H1 (cell line): ENCODE data around the gene NR0B2. TPM values are rescaled to one million over a fixed set of nuclear protein-coding genes. Genes with fewer than 3 reads are reported as not detected.

Experiments
- CTCF ChIA-PET: fragments of 300-600 bp; sonication (Branson Sonifier 250); formaldehyde crosslinking; loops from one replicate; lab custom pipeline; 2021; ENCODE audit not compliant: partially characterized antibody; lab: Charles Lee
- POLR2A ChIA-PET: fragments of 300-600 bp; sonication (Branson Sonifier 250); formaldehyde crosslinking; loops from one replicate; lab custom pipeline; 2021; ENCODE audit warnings: inconsistent platforms; ENCODE audit not compliant: partially characterized antibody; lab: Charles Lee
- DNase-seq, 2 experiments: peaks; one replicate each; pipeline versions ENCODE4 v3.0.0 to v3.0.0-alpha.2; 2010 to 2022; ENCODE audit warnings: low spot score in 2 of 2, low read depth in 1 of 2, mixed read lengths in 1 of 2
- FAIRE-seq: peaks from 2 replicates; lab custom pipeline; 2011; peaks lifted over from hg19 to GRCh38; lab: Jason Lieb, UNC
- H2AFZ ChIP-seq: 2 replicates; pipeline ENCODE4 v1.8.1; 2012; ENCODE audit warnings: low read length, inconsistent platforms
- H2AK5ac ChIP-seq: 2 replicates; pipeline ENCODE4 v1.6.1; 2013; ENCODE audit warnings: low read depth, low read length
- H2BK120ac ChIP-seq: replicated peaks from 2 replicates; pipeline ENCODE3; 2013; ENCODE audit warnings: low read depth, low read length, inconsistent platforms
- H2BK12ac ChIP-seq: 2 replicates; pipeline ENCODE4 v1.6.1; 2013; ENCODE audit warnings: low read depth, low read length
- H2BK15ac ChIP-seq: 2 replicates; pipeline ENCODE4 v1.6.1; 2013; ENCODE audit warnings: low read length
- H2BK20ac ChIP-seq: 2 replicates; pipeline ENCODE4 v1.6.1; 2013; ENCODE audit warnings: low read length
- H2BK5ac ChIP-seq: 2 replicates; pipeline ENCODE4 v1.6.1; 2013; ENCODE audit warnings: low read depth, low read length
- H3K14ac ChIP-seq: 2 replicates; pipeline ENCODE4 v1.6.1; 2013; ENCODE audit warnings: inconsistent platforms; ENCODE audit not compliant: insufficient read length
- H3K18ac ChIP-seq: 2 replicates; pipeline ENCODE4 v1.6.1; 2013; ENCODE audit warnings: low read length; ENCODE audit errors: extremely low read depth
- H3K23ac ChIP-seq: 2 replicates; pipeline ENCODE4 v1.6.1; 2013; ENCODE audit warnings: inconsistent platforms; ENCODE audit not compliant: insufficient read length
- H3K23me2 ChIP-seq: 2 replicates; pipeline ENCODE4 v1.6.1; 2013; ENCODE audit warnings: low read depth, low read length
- H3K27ac ChIP-seq: 2 replicates; pipeline ENCODE4 v1.6.1; 2011; ENCODE audit warnings: low read depth, low read length, inconsistent platforms
- H3K27me3 ChIP-seq, 4 experiments: replicated peaks in 1 of 4; 1 replicate in 1 of 4; 2 replicates in 3 of 4; pipeline versions ENCODE4 v1.6.1 to v1.8.1; 2011 to 2013; ENCODE audit warnings: low read length in 3 of 4, mild to moderate bottlenecking in 3 of 4, inconsistent platforms in 2 of 4, mixed read lengths in 2 of 4, moderate library complexity in 1 of 4; ENCODE audit not compliant: control insufficient read depth in 3 of 4, insufficient read depth in 3 of 4; ENCODE audit errors: extremely low read depth in 1 of 4
- H3K36me3 ChIP-seq, 4 experiments: 2 replicates each; pipeline versions ENCODE4 v1.6.1 to v1.8.1; 2011 to 2013; ENCODE audit warnings: mild to moderate bottlenecking in 4 of 4, low read length in 3 of 4, moderate library complexity in 2 of 4, control low read depth in 1 of 4, inconsistent platforms in 1 of 4; ENCODE audit not compliant: insufficient read depth in 4 of 4, control insufficient read depth in 2 of 4
- H3K4ac ChIP-seq: replicated peaks from 2 replicates; pipeline ENCODE3; 2013; ENCODE audit warnings: low read length, low read depth, mixed read lengths, inconsistent platforms; ENCODE audit not compliant: insufficient read length
- H3K4me1 ChIP-seq, 4 experiments: replicated peaks in 1 of 4; 1 replicate in 1 of 4; 2 replicates in 3 of 4; pipeline versions ENCODE4 v1.6.1 to v1.8.1; 2011 to 2013; ENCODE audit warnings: low read length in 3 of 4, inconsistent platforms in 2 of 4, mixed read lengths in 1 of 4; ENCODE audit not compliant: insufficient read depth in 4 of 4, control insufficient read depth in 3 of 4
- H3K4me2 ChIP-seq, 2 experiments: 2 replicates each; pipeline versions ENCODE4 v1.6.1 to v1.8.1; 2011 to 2013; ENCODE audit warnings: low read depth in 2 of 2, low read length in 2 of 2, control low read depth in 1 of 2, inconsistent platforms in 1 of 2, mild to moderate bottlenecking in 1 of 2; ENCODE audit not compliant: insufficient read depth in 1 of 2
- H3K4me3 ChIP-seq, 4 experiments: fragments of 200-600, 300-600 bp in 1 of 4; sonication (generic), shearing (Covaris generic), sonication (Bioruptor Twin) in 1 of 4; 2 replicates each; pipeline versions ENCODE4 v1.5.1 to v1.8.1; 2011 to 2016; ENCODE audit warnings: low read length in 4 of 4, low read depth in 3 of 4, control low read depth in 2 of 4, inconsistent platforms in 2 of 4, mild to moderate bottlenecking in 2 of 4, mixed read lengths in 1 of 4, moderate library complexity in 1 of 4; ENCODE audit not compliant: insufficient read depth in 2 of 4; ENCODE audit errors: extremely low read depth in 1 of 4
- H3K56ac ChIP-seq: replicated peaks from 2 replicates; pipeline ENCODE3; 2013; ENCODE audit warnings: low read depth, mild to moderate bottlenecking, mixed read lengths, low read length, inconsistent platforms; ENCODE audit not compliant: insufficient read length
- H3K79me1 ChIP-seq: 2 replicates; pipeline ENCODE4 v1.6.1; 2013; ENCODE audit warnings: low read depth, low read length, control low read depth
- H3K79me2 ChIP-seq, 2 experiments: 2 replicates each; pipeline versions ENCODE4 v1.6.1 to v1.8.1; 2012 to 2013; ENCODE audit warnings: low read length in 2 of 2, mild to moderate bottlenecking in 2 of 2, inconsistent platforms in 1 of 2; ENCODE audit not compliant: insufficient read depth in 2 of 2, control insufficient read depth in 1 of 2
- H3K9ac ChIP-seq, 4 experiments: replicated peaks in 1 of 4; 1 replicate in 1 of 4; 2 replicates in 3 of 4; pipeline versions ENCODE4 v1.6.1 to v1.8.1; 2011 to 2013; ENCODE audit warnings: low read depth in 3 of 4, low read length in 3 of 4, control low read depth in 2 of 4, mild to moderate bottlenecking in 2 of 4, moderate library complexity in 2 of 4, inconsistent platforms in 1 of 4; ENCODE audit errors: extremely low read depth in 1 of 4
- H3K9me3 ChIP-seq, 2 experiments: 2 replicates each; pipeline versions ENCODE4 v1.6.1 to v1.8.1; 2012 to 2013; ENCODE audit warnings: mild to moderate bottlenecking in 2 of 2, moderate library complexity in 2 of 2, control low read depth in 1 of 2, inconsistent platforms in 1 of 2, low read depth in 1 of 2, low read length in 1 of 2, mixed read lengths in 1 of 2; ENCODE audit not compliant: insufficient read depth in 2 of 2
- H4K20me1 ChIP-seq, 2 experiments: replicated peaks in 1 of 2; 2 replicates each; pipeline versions ENCODE3 to v1.8.1; 2011 to 2013; ENCODE audit warnings: inconsistent platforms in 2 of 2, low read length in 2 of 2, mild to moderate bottlenecking in 1 of 2; ENCODE audit not compliant: insufficient read depth in 2 of 2, control insufficient read depth in 1 of 2
- H4K5ac ChIP-seq: 2 replicates; pipeline ENCODE4 v1.6.1; 2013; ENCODE audit warnings: low read length, low read depth, mixed read lengths, inconsistent platforms; ENCODE audit not compliant: insufficient read length
- H4K8ac ChIP-seq: 2 replicates; pipeline ENCODE4 v1.8.0; 2013; ENCODE audit warnings: mild to moderate bottlenecking, moderate library complexity, low read length, inconsistent platforms; ENCODE audit not compliant: insufficient read depth; ENCODE audit errors: extremely low read depth
- H4K91ac ChIP-seq: replicated peaks from 2 replicates; pipeline ENCODE3; 2013; ENCODE audit warnings: low read length, mixed read lengths, inconsistent platforms; ENCODE audit not compliant: insufficient read length
- CEBPB ChIP-seq: IDR thresholded peaks from 2 replicates; pipeline ENCODE4 v1.6.1; 2012; ENCODE audit warnings: low read depth, low read length
- CHD1 ChIP-seq: IDR thresholded peaks from 2 replicates; pipeline ENCODE4 v1.6.1; 2012; ENCODE audit warnings: low read depth, low read length, improper control_type of control experiment
- CHD2 ChIP-seq: IDR thresholded peaks from 2 replicates; pipeline ENCODE4 v1.6.1; 2012; ENCODE audit warnings: low read length, improper control_type of control experiment
- POU5F1 ChIP-seq: IDR thresholded peaks from 2 replicates; pipeline ENCODE4 v1.6.1; 2011; ENCODE audit warnings: low read depth, mild to moderate bottlenecking, low read length, moderate library complexity
- RAD21 ChIP-seq, 2 experiments: IDR thresholded peaks in 1 of 2; conservative IDR thresholded peaks in 1 of 2; 2 replicates each; pipeline ENCODE4 v1.6.1; 2011; ENCODE audit warnings: low read depth in 2 of 2, low read length in 2 of 2, improper control_type of control experiment in 1 of 2, inconsistent platforms in 1 of 2, mild to moderate bottlenecking in 1 of 2, moderate library complexity in 1 of 2
- RXRA ChIP-seq: IDR thresholded peaks from 2 replicates; pipeline ENCODE4 v1.6.1; 2011; ENCODE audit warnings: low read depth, mild to moderate bottlenecking, low read length, moderate library complexity; ENCODE audit not compliant: insufficient read depth
- SP4 ChIP-seq: IDR thresholded peaks from 2 replicates; pipeline ENCODE4 v1.6.1; 2012; ENCODE audit warnings: low read length, inconsistent platforms
- TAF7 ChIP-seq: optimal IDR thresholded peaks from 2 replicates; pipeline ENCODE3; 2011; ENCODE audit warnings: low read depth, mild to moderate bottlenecking, inconsistent platforms, low read length, moderate library complexity, borderline replicate concordance
- USF2 ChIP-seq: IDR thresholded peaks from 2 replicates; pipeline ENCODE4 v1.6.1; 2011; ENCODE audit warnings: low read length, improper control_type of control experiment
- ZNF274 ChIP-seq: IDR thresholded peaks from 2 replicates; pipeline ENCODE4 v1.7.0; 2012; ENCODE audit warnings: low read length, borderline replicate concordance; ENCODE audit errors: extremely low read depth
- WGBS, 2 experiments: shearing (Covaris generic) in 1 of 2; methylation state at CpG; one replicate each; pipeline versions ENCODE4 v1.1.6 to v1.1.7; 2013 to 2015; ENCODE audit warnings: low lambda C conversion rate in 2 of 2, mixed read lengths in 2 of 2, inconsistent platforms in 1 of 2, low coverage in 1 of 2, missing lambda C conversion rate in 1 of 2; ENCODE audit not compliant: insufficient replicate concordance in 2 of 2, insufficient coverage in 1 of 2, insufficient read length in 1 of 2; ENCODE audit errors: extremely low coverage in 1 of 2, missing lambda C conversion rate in 1 of 2; 5-methylcytosine and 5-hydroxymethylcytosine counted together
- polyA plus RNA-seq, 7 experiments: library from polyadenylated mRNA; depleted of rRNA in 3 of 7; stranded (reverse) in 5 of 7; unstranded in 2 of 7; fragments of >200 nt in 5 of 7; fragments of 200-250 nt in 2 of 7; gene quantifications; 1 replicate in 5 of 7; 2 replicates in 1 of 7; 4 replicates in 1 of 7; pipeline versions ENCODE4 v1.2.1 to v1.2.3, GENCODE V29; 2011 to 2013; ENCODE audit warnings: missing spikeins in 2 of 7, mixed read lengths in 2 of 7
- total RNA-seq: library from RNA; stranded (reverse); fragmentation: NEBNext Ultra II Directional; extraction: Animal tissue kit (Norgen Biotek cat#: 25700); gene quantifications from 2 replicates; pipeline ENCODE4 v1.2.1, GENCODE V29; 2021

NR0B2 gene
- total and polyA plus RNA-seq, 2 of the 8 experiments (the other 6 are each of a cell fraction or from before 2014, with no cell fraction given): not detected

GRCh38 chr1:26864610-26865480, 48.9 kb downstream of the NR0B2 start:
- H3K4me2 ChIP-seq: peak overlapping the region; percentile 60 to 91
- no peak overlapping the region for H3K14ac ChIP-seq
- peak overlapping the region; percentile 98 for H4K91ac ChIP-seq
- peaks cover 4 to 13% (median 12%) of the 10 kb centered on the region in 4 experiments; a peak in 5 of 7 replicates for H3K27me3 ChIP-seq
- H2BK15ac ChIP-seq: no peak overlapping the region
- 2% methylated on average over 64 of the region's 75 CpGs; no CpG with 5 or more reads in 1 of the 2 experiments for WGBS, 2 experiments
- ChIA-PET POLR2A (interaction anchor here (0.6 to 2.4 kb wide), 9 partner anchors 8 to 1083 kb away, joined by 3 to 11 read pairs (median 4); partner anchors contain the start of genes GPATCH3, GPN2 and PIGV), CTCF (interaction anchor here (0.7 to 31.7 kb wide), 9 partner anchors 1 to 382 kb away, joined by 3 to 547 read pairs (median 3); partner anchors contain the start of genes GPN2 and SFN)
- H2AFZ ChIP-seq: peak overlapping the region; percentile 14; the same call in 1 of the 2 replicates
- H3K23ac ChIP-seq: no peak overlapping the region
- no peak overlapping the region for H2BK20ac ChIP-seq
- no peaks in the 10 kb centered on the region for H3K79me2 ChIP-seq
- peak overlapping the region; percentile 71; the same call in 1 of the 2 replicates for H2BK5ac ChIP-seq
- no peak for FAIRE-seq
- H4K5ac ChIP-seq: peak overlapping the region; percentile 79
- no peaks in the 10 kb centered on the region for H3K79me1 ChIP-seq
- no peaks in the 10 kb centered on the region for H3K36me3 ChIP-seq
- no peak overlapping the region for H2BK120ac ChIP-seq
- 0 out of 2 replicates have a peak overlapping the region, but pooled peaks have one; percentile 60 for H2AK5ac ChIP-seq
- H3K4me3 ChIP-seq: peak overlapping the region; percentile 58 to 68 (median 62)
- H3K56ac ChIP-seq: peak overlapping the region; percentile 67
- H2BK12ac ChIP-seq: no peak overlapping the region
- no peaks in the 10 kb centered on the region for H3K9me3 ChIP-seq
- peaks cover 0 to 27% (median 21%) of the 10 kb centered on the region in 4 experiments; a peak in 5 of 7 replicates for H3K4me1 ChIP-seq
- no peaks in the 10 kb centered on the region for H4K20me1 ChIP-seq
- no peak overlapping the region for H3K4ac ChIP-seq
- peak overlapping the region; percentile 36 to 90 (median 69) for H3K9ac ChIP-seq
- H3K27ac ChIP-seq: peak overlapping the region; percentile 52; the same call in 1 of the 2 replicates
- peak overlapping the region; percentile 60 for H4K8ac ChIP-seq
- DNase-seq: peak; percentile 95 to 97
- peak overlapping the region; percentile 85 for H3K18ac ChIP-seq
- H3K23me2 ChIP-seq: peaks cover 9% of the 10 kb centered on the region
- no peak for TF ChIP-seq CHD1
- TF ChIP-seq SP4: no peak
- TF ChIP-seq POU5F1: no peak
- peak; percentile 67 for TF ChIP-seq CHD2
- no peak for TF ChIP-seq RXRA
- no peak for TF ChIP-seq CEBPB
- TF ChIP-seq USF2: no peak
- TF ChIP-seq TAF7: no peak
- TF ChIP-seq RAD21 (IDR thresholded peaks at IDR 0.05 in 1 of 2, conservative IDR thresholded peaks at IDR 0.05 in 1 of 2; ENCODE audit: low read depth in 2 of 2, low read length in 2 of 2): no peak
- no peak for TF ChIP-seq ZNF274
